MCF 10A (cell line): ENCODE measurements around the gene BMP2K. TPM values are rescaled to one million over a fixed set of nuclear protein-coding genes. Genes with fewer than 3 reads are reported as not detected.

Experiments
- BruUV-seq: library from RNA; stranded (reverse); fragments of 400-500 nt; replicated peaks from 2 replicates; lab custom pipeline; 2021; lab: Mats Ljungman, UMichigan
- CTCF ChIA-PET: fragments of 300-600 bp; sonication (Branson Sonifier 250); formaldehyde crosslinking; extraction: SDS; loops from one replicate; lab custom pipeline; 2021; ENCODE audit warnings: antibody characterized with exemption, inconsistent platforms; lab: Yijun Ruan, JAX
- POLR2A ChIA-PET: fragments of 300-600, 350-650 bp; sonication (Branson Sonifier 250); formaldehyde crosslinking; extraction: SDS; loops from one replicate; lab custom pipeline; 2020; ENCODE audit warnings: antibody characterized with exemption, inconsistent platforms; lab: Yijun Ruan, JAX
- DNase-seq: peaks from one replicate; pipeline ENCODE4 v3.0.0-alpha.2; 2018; ENCODE audit not compliant: unreplicated experiment
- H3K27ac Mint-ChIP-seq: one replicate; pipeline ENCODE4 v1.8.0; 2022; ENCODE audit warnings: mild to moderate bottlenecking, low read depth, mixed read lengths; ENCODE audit not compliant: unreplicated experiment
- H3K27me3 Mint-ChIP-seq: one replicate; pipeline ENCODE4 v1.8.0; 2022; ENCODE audit warnings: mixed read lengths; ENCODE audit not compliant: insufficient read depth, unreplicated experiment
- H3K36me3 Mint-ChIP-seq: one replicate; pipeline ENCODE4 v1.8.0; 2022; ENCODE audit warnings: mild to moderate bottlenecking, moderate library complexity, mixed read lengths; ENCODE audit not compliant: insufficient read depth, unreplicated experiment
- H3K4me1 Mint-ChIP-seq: one replicate; pipeline ENCODE4 v1.8.0; 2022; ENCODE audit warnings: mixed read lengths; ENCODE audit not compliant: insufficient read depth, unreplicated experiment
- H3K4me3 Mint-ChIP-seq: one replicate; pipeline ENCODE4 v1.8.0; 2022; ENCODE audit warnings: mild to moderate bottlenecking, moderate library complexity, mixed read lengths; ENCODE audit not compliant: unreplicated experiment
- H3K9me3 Mint-ChIP-seq: one replicate; pipeline ENCODE4 v1.8.0; 2022; ENCODE audit warnings: mixed read lengths; ENCODE audit not compliant: unreplicated experiment
- CTCF ChIP-seq: fragments of 200-600 bp; IDR thresholded peaks from one replicate; pipeline ENCODE4 v1.8.0; 2022; ENCODE audit warnings: antibody characterized with exemption, mild to moderate bottlenecking; ENCODE audit not compliant: unreplicated experiment
- intact Hi-C: fragments of 100-400 bp; cut with micrococcal nuclease; formaldehyde crosslinking; loops from 2 replicates; pipeline ENCODE4 v1.14.1; 2022
- total RNA-seq: library from RNA; stranded (reverse); gene quantifications from 2 replicates; pipeline ENCODE4 v1.2.3, GENCODE V29; 2022

Gene BMP2K
- total RNA-seq, 1 experiment from 2014 or later, result 47.3 TPM

DNA sequence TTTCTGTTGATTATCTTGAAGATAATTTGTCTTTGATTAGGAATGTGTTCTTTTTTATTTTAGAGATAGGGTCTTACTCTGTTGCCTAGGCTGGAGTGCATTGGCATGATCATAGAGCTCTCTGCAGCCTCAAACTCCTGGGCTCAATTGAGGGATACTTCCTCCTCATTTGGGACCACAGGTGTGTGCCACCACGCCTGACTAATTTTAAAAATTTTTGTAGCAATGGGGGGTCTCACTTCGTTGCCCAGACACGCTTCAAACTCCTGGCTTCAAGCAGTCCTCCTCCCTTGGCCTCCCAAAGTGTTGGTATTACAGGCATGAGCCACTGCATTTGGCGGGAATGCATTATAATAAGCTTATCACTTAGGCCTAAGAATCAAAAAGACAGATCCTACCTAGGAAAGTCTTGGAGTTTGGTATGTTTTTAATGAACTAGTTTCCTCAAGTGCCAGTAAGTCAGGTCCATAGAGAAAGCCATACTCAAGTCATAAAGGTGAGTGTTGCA, 21.7 kb downstream of the BMP2K start:
- Mint-ChIP-seq H3K36me3 (no peaks in the 10 kb centered on the region), H3K4me3 (no peak overlapping the region), H3K27ac (no peak overlapping the region), H3K9me3 (no peaks in the 10 kb centered on the region), H3K4me1 (peaks cover 17% of the 10 kb centered on the region), H3K27me3 (no peaks in the 10 kb centered on the region)
- intact Hi-C loops, result no loop called here
- no TSS peak for BruUV-seq
- CTCF ChIA-PET, result interaction anchor here (1.2 kb wide), 1 partner anchor 108 kb away, joined by 3 read pairs; no protein-coding TSS in a partner anchor
- no peak for DNase-seq
- no peak for TF ChIP-seq CTCF
- POLR2A ChIA-PET, result interaction anchor here (0.7 to 4.9 kb wide), 6 partner anchors 8 to 153 kb away, joined by 3 to 42 read pairs (median 4); partner anchors contain the start of gene BMP2K

DNA sequence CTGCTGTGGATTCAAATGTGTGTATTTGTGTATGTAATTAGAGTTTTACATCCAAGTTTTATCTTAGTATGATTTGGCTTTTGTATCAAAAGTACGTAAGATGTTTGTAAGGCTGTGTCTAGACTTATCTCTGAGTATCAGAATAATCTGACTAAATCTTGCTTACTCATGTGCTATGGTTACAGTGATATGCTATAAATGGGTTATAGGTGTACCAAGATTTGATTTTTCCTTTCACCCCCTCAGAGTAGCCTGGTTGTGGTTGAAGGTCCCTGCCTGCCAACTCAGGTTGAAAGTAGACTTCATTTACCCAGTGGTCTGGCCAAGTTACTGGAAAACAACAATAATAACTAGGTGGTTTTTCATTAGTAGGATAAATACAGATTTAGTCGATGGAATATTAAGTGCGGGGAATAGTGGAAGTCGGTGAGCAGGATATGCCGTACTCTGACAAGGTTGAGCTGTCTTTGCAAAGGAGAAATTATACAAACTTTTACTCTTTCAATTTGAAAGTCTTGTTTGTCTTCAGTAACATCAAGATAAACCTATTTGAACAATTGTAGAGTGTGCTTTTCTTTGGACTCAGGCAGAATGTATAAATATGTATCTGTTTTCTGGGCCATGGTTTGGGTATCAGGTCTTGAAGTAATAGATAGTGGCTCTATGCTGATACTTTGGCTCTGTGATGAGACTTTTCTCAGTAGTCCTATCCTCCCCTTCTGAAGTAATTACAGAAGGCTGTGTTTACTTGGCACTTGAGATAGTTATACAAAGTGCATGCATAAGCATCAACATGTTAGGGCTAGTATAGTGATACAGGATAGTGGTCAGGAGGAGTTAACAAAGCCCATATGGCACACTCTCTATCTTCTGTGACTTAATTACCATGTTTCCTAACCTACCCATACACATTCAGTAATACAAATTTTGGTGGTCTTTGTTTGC, 23.7 kb downstream of the BMP2K start:
- peaks cover 17% of the 10 kb centered on the region for H3K4me1 Mint-ChIP-seq

GRCh38 chr4:78800965-78801364, 24.8 kb downstream of the BMP2K start:
- ChIA-PET CTCF (interaction anchor here (0.6 to 1.5 kb wide), 3 partner anchors 10 to 24 kb away, joined by 3 to 6 read pairs (median 4); no protein-coding TSS in a partner anchor), POLR2A (interaction anchor here (0.6 to 4.9 kb wide), 13 partner anchors 9 to 887 kb away, joined by 3 to 42 read pairs (median 3); partner anchors contain the start of gene BMP2K)
- no peak for DNase-seq
- no peaks in the 10 kb centered on the region for H3K36me3 Mint-ChIP-seq
- intact Hi-C loops, result no loop called here
- no TSS peak for BruUV-seq
- no peak for TF ChIP-seq CTCF
- no peaks in the 10 kb centered on the region for H3K9me3 Mint-ChIP-seq
- H3K4me1 Mint-ChIP-seq, result peaks cover 17% of the 10 kb centered on the region
- H3K27ac Mint-ChIP-seq, result peak overlapping the region; percentile 10
- no peak overlapping the region for H3K4me3 Mint-ChIP-seq
- H3K27me3 Mint-ChIP-seq, result no peaks in the 10 kb centered on the region

More for the DNA sequence above, 23.7 kb downstream of the BMP2K start:
- DNase-seq, result peak; percentile 22
- H3K36me3 Mint-ChIP-seq, result no peaks in the 10 kb centered on the region
- POLR2A ChIA-PET, result interaction anchor here (1.0 to 4.9 kb wide), 8 partner anchors 10 to 154 kb away, joined by 3 to 42 read pairs (median 4); partner anchors contain the start of gene BMP2K
- H3K27me3 Mint-ChIP-seq, result no peaks in the 10 kb centered on the region
- no peak overlapping the region for H3K4me3 Mint-ChIP-seq
- H3K27ac Mint-ChIP-seq, result peak overlapping the region; percentile 44
- H3K9me3 Mint-ChIP-seq, result no peaks in the 10 kb centered on the region
- no peak for TF ChIP-seq CTCF
- intact Hi-C loops, result no loop called here
- CTCF ChIA-PET, result interaction anchor here (0.6 to 1.1 kb wide), 2 partner anchors 23 to 1220 kb away, joined by 4 to 6 read pairs; no protein-coding TSS in a partner anchor
- no TSS peak for BruUV-seq

DNA sequence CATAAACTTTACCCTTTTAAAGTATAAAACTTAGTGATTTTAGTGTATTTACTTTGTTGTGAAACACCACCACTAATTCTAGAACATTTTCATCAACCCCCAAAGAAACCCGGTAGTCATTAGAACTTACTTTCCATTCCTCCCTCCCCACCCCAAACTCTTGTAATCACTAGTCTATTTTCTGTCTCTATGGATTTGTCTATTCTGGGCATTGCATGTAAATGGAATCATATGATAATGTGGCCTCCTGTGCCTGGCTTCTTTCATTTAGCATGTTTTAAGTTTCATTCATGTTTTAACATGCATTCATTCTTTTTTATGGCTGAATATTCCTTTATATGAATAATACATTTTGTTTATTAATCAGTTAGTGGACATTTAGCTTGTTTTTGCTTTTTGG, 27.8 kb downstream of the BMP2K start:
- H3K36me3 Mint-ChIP-seq, result no peaks in the 10 kb centered on the region
- ChIA-PET CTCF (no interaction called here), POLR2A (no interaction called here)
- TF ChIP-seq CTCF, result no peak
- intact Hi-C loops, result no loop called here
- no peak overlapping the region for H3K27ac Mint-ChIP-seq
- H3K27me3 Mint-ChIP-seq, result no peaks in the 10 kb centered on the region
- H3K9me3 Mint-ChIP-seq, result no peaks in the 10 kb centered on the region
- H3K4me3 Mint-ChIP-seq, result no peak overlapping the region
- peaks cover 17% of the 10 kb centered on the region for H3K4me1 Mint-ChIP-seq
- DNase-seq, result no peak
- BruUV-seq, result no TSS peak
